K562 (cell line): ENCODE results near the gene OCA2.

ENCODE experiments used
- CTCF ChIP-seq, 3 experiments: IDR thresholded peaks in 2 of 3; conservative IDR thresholded peaks in 1 of 3; 2 replicates each; pipeline ENCODE4 v1.5.1; 2011 to 2012; ENCODE audit warnings: low read length in 3 of 3, mild to moderate bottlenecking in 3 of 3, control low read depth in 2 of 3, improper control_type of control experiment in 1 of 3, inconsistent platforms in 1 of 3, low read depth in 1 of 3, mixed read lengths in 1 of 3, moderate library complexity in 1 of 3; ENCODE audit not compliant: insufficient read depth in 2 of 3
- EZH2 ChIP-seq: IDR thresholded peaks from 2 replicates; pipeline ENCODE4 v1.6.1; 2012; ENCODE audit warnings: low read depth, mild to moderate bottlenecking, inconsistent platforms, low read length, borderline replicate concordance
- POLR2AphosphoS5 ChIP-seq: IDR thresholded peaks from 2 replicates; pipeline ENCODE4 v1.6.1; 2011; ENCODE audit warnings: mild to moderate bottlenecking, low read depth, low read length, moderate library complexity; ENCODE audit not compliant: control insufficient read depth, insufficient read depth
- SMAD2 ChIP-seq: fragments of 150-350 bp; IDR thresholded peaks from 2 replicates; pipeline ENCODE4 v1.6.1; 2014; ENCODE audit warnings: low read depth, mild to moderate bottlenecking, low read length
- ZC3H11A ChIP-seq: IDR thresholded peaks from 2 replicates; pipeline ENCODE4 v1.6.1; 2012; ENCODE audit warnings: low read depth, low read length, improper control_type of control experiment
- ZNF217 ChIP-seq: sonication (generic); formaldehyde crosslinking; IDR thresholded peaks from 2 replicates; pipeline ENCODE4 v1.8.0; 2022; ENCODE audit warnings: mild to moderate bottlenecking, missing genetic modification reagents
- ZNF512 ChIP-seq: IDR thresholded peaks from 2 replicates; pipeline ENCODE4 v1.6.1; 2016; ENCODE audit warnings: missing genetic modification characterization, missing compliant biosample characterization
- TF ChIP-seq, protein P1 (sequence below), 2 experiments: fragments of 450-650 bp in 1 of 2; sonication (generic) in 1 of 2; formaldehyde crosslinking; conservative IDR thresholded peaks; 2 replicates each; pipeline versions ENCODE4 v1.4.0 to v1.8.1; 2020 to 2022; ENCODE audit warnings: mild to moderate bottlenecking in 1 of 2, missing genetic modification reagents in 1 of 2

- TF ChIP-seq, protein P1, sequence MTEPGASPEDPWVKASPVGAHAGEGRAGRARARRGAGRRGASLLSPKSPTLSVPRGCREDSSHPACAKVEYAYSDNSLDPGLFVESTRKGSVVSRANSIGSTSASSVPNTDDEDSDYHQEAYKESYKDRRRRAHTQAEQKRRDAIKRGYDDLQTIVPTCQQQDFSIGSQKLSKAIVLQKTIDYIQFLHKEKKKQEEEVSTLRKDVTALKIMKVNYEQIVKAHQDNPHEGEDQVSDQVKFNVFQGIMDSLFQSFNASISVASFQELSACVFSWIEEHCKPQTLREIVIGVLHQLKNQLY (CRISPR knock-in tag; conservative IDR thresholded peaks at IDR 0.05): no peak
- TF ChIP-seq ZNF512: peak; percentile 56
- no peak for TF ChIP-seq ZC3H11A
- TF ChIP-seq SMAD2: no peak
- TF ChIP-seq ZNF217 (CRISPR knock-in tag): no peak
- TF ChIP-seq POLR2AphosphoS5: no peak
- no peak for TF ChIP-seq CTCF (IDR thresholded peaks at IDR 0.05 in 2 of 3, conservative IDR thresholded peaks at IDR 0.05 in 1 of 3; ENCODE audit: insufficient read depth in 2 of 3, low read depth in 1 of 3, low read length in 3 of 3)
- no peak for TF ChIP-seq EZH2
Measured at GRCh38 chr15:27734785-27735495, 364.2 kb downstream of the OCA2 start.
